Upper lobe of left lung (tissue), 6 donors: ENCODE data around the gene TREML2. TPM values are rescaled to one million over a fixed set of nuclear protein-coding genes. Genes with fewer than 3 reads are reported as not detected.

ENCODE experiments used
- ATAC-seq, 2 donors: fragments of 200-7000 bp; cut with Tn5 transposase; one replicate each; pipeline ENCODE4 v1.9.1; 2022; ENCODE audit warnings: mild to moderate bottlenecking in 2 of 2, moderate library complexity in 2 of 2; ENCODE audit not compliant: low FRiP score in 2 of 2
- DNase-seq, 2 donors: peaks; one replicate each; pipeline ENCODE4 v3.0.0-alpha.2; 2019 to 2020
- H3K27ac ChIP-seq, 4 donors: fragments of 200-600 bp; sonication (generic); one replicate each; pipeline ENCODE4 v1.5.1; 2016 to 2019
- H3K27me3 ChIP-seq, 4 donors: fragments of 200-600 bp; sonication (generic); one replicate each; pipeline ENCODE4 v1.5.1; 2017 to 2019
- H3K36me3 ChIP-seq, 4 donors: fragments of 200-600 bp; sonication (generic); one replicate each; pipeline ENCODE4 v1.5.1; 2016 to 2019
- H3K4me1 ChIP-seq, 4 donors: fragments of 200-600 bp; sonication (generic); one replicate each; pipeline ENCODE4 v1.5.1; 2018 to 2019
- H3K4me3 ChIP-seq, 4 donors: fragments of 200-600 bp; sonication (generic); one replicate each; pipeline ENCODE4 v1.5.1; 2017 to 2019; ENCODE audit warnings: mild to moderate bottlenecking in 2 of 4, moderate library complexity in 1 of 4
- H3K9me3 ChIP-seq, 4 donors: fragments of 200-600 bp; sonication (generic); one replicate each; pipeline ENCODE4 v1.5.1; 2018 to 2019
- CTCF ChIP-seq, 6 experiments: fragments of 450-650 bp in 4 of 6; fragments of 200-600 bp in 2 of 6; sonication (generic) in 2 of 6; IDR thresholded peaks; one replicate each; pipeline ENCODE4 v1.5.1; 2016 to 2019; ENCODE audit warnings: antibody characterized with exemption in 6 of 6
- EP300 ChIP-seq, 4 donors: sonication (generic); formaldehyde crosslinking; IDR thresholded peaks; one replicate each; pipeline ENCODE4 v1.5.1; 2017; ENCODE audit warnings: antibody characterized with exemption in 4 of 4, control low read depth in 2 of 4
- POLR2A ChIP-seq, 4 donors: fragments of 450-650 bp; IDR thresholded peaks; one replicate each; pipeline ENCODE4 v1.5.1; 2016 to 2017; ENCODE audit warnings: antibody characterized with exemption in 4 of 4, mild to moderate bottlenecking in 2 of 4
- POLR2AphosphoS5 ChIP-seq, 2 donors: sonication (generic); formaldehyde crosslinking; IDR thresholded peaks; one replicate each; pipeline ENCODE4 v1.5.1; 2017; ENCODE audit warnings: antibody characterized with exemption in 2 of 2
- WGBS, 2 donors: methylation state at CpG; one replicate each; pipeline ENCODE4 v1.1.5; 2017 to 2018; 5-methylcytosine and 5-hydroxymethylcytosine counted together
- total RNA-seq, 6 donors: library from RNA; depleted of rRNA in 4 of 6; stranded (reverse); fragments of >200 nt in 4 of 6; gene quantifications; one replicate each; pipeline versions ENCODE4 v1.1.0 to v1.2.1, GENCODE V29; 2016 to 2021
- donor health status: DM: no; HTN: no; CAD: no; lungs with moderate emphysema.
- donor health status: DM: no; HTN: yes; CAD: no; lungs with severe emphysema.

Gene TREML2
- total RNA-seq, 6 donors from 2014 or later = 0.67 to 2.3 (median 1.5) TPM; not detected in 1

GRCh38 chr6:41161380-41161779 is 39.6 kb downstream of the TREML2 start:
- WGBS, 2 donors = 72 to 89% methylated on average over 5 to 10 of the region's 10 CpGs
- H3K27me3 ChIP-seq = no peaks in the 10 kb centered on the region
- H3K27ac ChIP-seq = no peak overlapping the region
- no peak for ATAC-seq
- H3K36me3 ChIP-seq = no peaks in the 10 kb centered on the region
- DNase-seq = peak in 1 of 2 donors; percentile 53
- H3K4me1 ChIP-seq = peaks cover 0 to 6% (median 2%) of the 10 kb centered on the region in 4 donors
- no peak for TF ChIP-seq POLR2AphosphoS5 (IDR thresholded peaks at IDR 0.05)
- no peak for TF ChIP-seq EP300 (IDR thresholded peaks at IDR 0.05)
- TF ChIP-seq POLR2A (IDR thresholded peaks at IDR 0.05) = no peak
- no peak for TF ChIP-seq CTCF (IDR thresholded peaks at IDR 0.05)
- H3K9me3 ChIP-seq = no peaks in the 10 kb centered on the region
- H3K4me3 ChIP-seq = peak overlapping the region in 1 of 4 donors; percentile 31

- Histone ChIP-seq H3K4me3 (no peak overlapping the region), H3K27me3 (no peaks in the 10 kb centered on the region), H3K9me3 (no peaks in the 10 kb centered on the region), H3K4me1 (peaks cover 0 to 6% (median 2%) of the 10 kb centered on the region in 4 donors), H3K36me3 (no peaks in the 10 kb centered on the region), H3K27ac (no peak overlapping the region)
- WGBS, 2 donors = 70 to 80% methylated on average over 3 of the region's 3 CpGs
- ATAC-seq (no peak), DNase-seq (no peak)
- TF ChIP-seq POLR2AphosphoS5 (IDR thresholded peaks at IDR 0.05) (no peak), EP300 (IDR thresholded peaks at IDR 0.05) (no peak), POLR2A (IDR thresholded peaks at IDR 0.05) (no peak), CTCF (IDR thresholded peaks at IDR 0.05) (no peak)
Observed at GRCh38 chr6:41160933-41161332, 40.0 kb downstream of the TREML2 start.

- ATAC-seq = no peak
- DNase-seq = peak in 1 of 2 donors; percentile 17
- no peaks in the 10 kb centered on the region for H3K36me3 ChIP-seq
- no peaks in the 10 kb centered on the region for H3K9me3 ChIP-seq
- no peaks in the 10 kb centered on the region for H3K27me3 ChIP-seq
- TF ChIP-seq CTCF (IDR thresholded peaks at IDR 0.05) = no peak
- no peak for TF ChIP-seq POLR2AphosphoS5 (IDR thresholded peaks at IDR 0.05)
- TF ChIP-seq POLR2A (IDR thresholded peaks at IDR 0.05) = no peak
- no peak for TF ChIP-seq EP300 (IDR thresholded peaks at IDR 0.05)
- 67 to 80% methylated on average over 8 to 12 of the region's 12 CpGs for WGBS, 2 donors
- H3K4me3 ChIP-seq = no peak overlapping the region
- peaks cover 0 to 6% (median 2%) of the 10 kb centered on the region in 4 donors for H3K4me1 ChIP-seq
- H3K27ac ChIP-seq = no peak overlapping the region
Observed at GRCh38 chr6:41159415-41160082, 41.4 kb downstream of the TREML2 start.

- H3K27me3 ChIP-seq = no peaks in the 10 kb centered on the region
- H3K4me3 ChIP-seq = no peak overlapping the region
- TF ChIP-seq CTCF (IDR thresholded peaks at IDR 0.05) (no peak), POLR2A (IDR thresholded peaks at IDR 0.05) (no peak), POLR2AphosphoS5 (IDR thresholded peaks at IDR 0.05) (no peak), EP300 (IDR thresholded peaks at IDR 0.05) (no peak)
- no peaks in the 10 kb centered on the region for H3K36me3 ChIP-seq
- WGBS, 2 donors = 59 to 79% methylated on average over 5 of the region's 5 CpGs
- DNase-seq = peak in 1 of 2 donors; percentile 55
- peaks cover 0 to 6% (median 2%) of the 10 kb centered on the region in 4 donors for H3K4me1 ChIP-seq
- peak; percentile 59 to 60 for ATAC-seq
- H3K27ac ChIP-seq = no peak overlapping the region
- H3K9me3 ChIP-seq = no peaks in the 10 kb centered on the region
Observed at GRCh38 chr6:41157323-41157722, 43.6 kb downstream of the TREML2 start.

- no peak for TF ChIP-seq POLR2AphosphoS5 (IDR thresholded peaks at IDR 0.05)
- TF ChIP-seq EP300 (IDR thresholded peaks at IDR 0.05) = no peak
- TF ChIP-seq CTCF (IDR thresholded peaks at IDR 0.05) = no peak
- no peak for TF ChIP-seq POLR2A (IDR thresholded peaks at IDR 0.05)
- Histone ChIP-seq H3K4me1 (peaks cover 0 to 6% (median 2%) of the 10 kb centered on the region in 4 donors), H3K36me3 (no peaks in the 10 kb centered on the region), H3K27me3 (no peaks in the 10 kb centered on the region), H3K4me3 (no peak overlapping the region), H3K27ac (no peak overlapping the region), H3K9me3 (no peaks in the 10 kb centered on the region)
- WGBS, 2 donors = 90 to 95% methylated on average over 6 of the region's 6 CpGs
- DNase-seq = peak in 1 of 2 donors; percentile 18
- no peak for ATAC-seq
Observed at GRCh38 chr6:41156771-41157170, 44.2 kb downstream of the TREML2 start.
